Measurements from ENCODE around the gene ZNF837. TPM values are rescaled to one million over a fixed set of nuclear protein-coding genes. Genes with fewer than 3 reads are reported as not detected.

ZNF837 gene
- total and polyA plus RNA-seq, 2 of the 13 experiments (the other 11 are each of a cell fraction or from before 2014, with no cell fraction given) = 0.29 to 1.3 TPM

GRCh38 chr19:58386576-58387337, 5.9 kb upstream of the ZNF837 start, which contains the start of gene RPS5 (continued):
- TF ChIP-seq RAD21 (CRISPR knock-in tag; IDR thresholded peaks at IDR 0.05) = no peak; the same call in none of the 2 replicates
- TF ChIP-seq CENPT (CRISPR knock-in tag; IDR thresholded peaks at IDR 0.05; ENCODE audit: low read depth) = no peak
- TF ChIP-seq ZBTB7B (CRISPR knock-in tag; IDR thresholded peaks at IDR 0.05) = no peak
- TF ChIP-seq FOXA3 (CRISPR knock-in tag; IDR thresholded peaks at IDR 0.05) = no peak; the same call in none of the 2 replicates
- TF ChIP-seq ZNF724P (CRISPR knock-in tag; IDR thresholded peaks at IDR 0.05; ENCODE audit: borderline replicate concordance) = 0 out of 2 replicates have a peak, but pooled peaks have one; percentile 39
- no peak for TF ChIP-seq ZNF782 (CRISPR knock-in tag; IDR thresholded peaks at IDR 0.05; ENCODE audit: borderline replicate concordance)
- TF ChIP-seq TCF7L2 (IDR thresholded peaks at IDR 0.05; ENCODE audit: low read depth, low read length) = no peak
- TF ChIP-seq ZNF317 (CRISPR knock-in tag; IDR thresholded peaks at IDR 0.05) = peak; percentile 62; the same call in 1 of the 2 replicates
- TF ChIP-seq ZNF609 (CRISPR knock-in tag; IDR thresholded peaks at IDR 0.05; ENCODE audit: borderline replicate concordance) = no peak
- TF ChIP-seq IKZF4 (CRISPR knock-in tag; IDR thresholded peaks at IDR 0.05; ENCODE audit: borderline replicate concordance, low read depth, not compliant biosample characterization) = no peak
- no peak for TF ChIP-seq PRMT3 (CRISPR knock-in tag; IDR thresholded peaks at IDR 0.05; ENCODE audit: borderline replicate concordance, low read depth)
- TF ChIP-seq RORA (CRISPR knock-in tag; IDR thresholded peaks at IDR 0.05) = no peak
- no peak for TF ChIP-seq IKZF1 (IDR thresholded peaks at IDR 0.05)
- no peak for TF ChIP-seq ZNF619 (CRISPR knock-in tag; IDR thresholded peaks at IDR 0.05)
- TF ChIP-seq ZNF503 (CRISPR knock-in tag; IDR thresholded peaks at IDR 0.05) = 0 out of 2 replicates have a peak, but pooled peaks have one; percentile 33
- TF ChIP-seq ZNF264 (CRISPR knock-in tag; IDR thresholded peaks at IDR 0.05) = no peak
- peak; percentile 99 for TF ChIP-seq AGO2 (optimal IDR thresholded peaks at IDR 0.05; ENCODE audit: low read depth, low read length)
- peak; percentile 83 for TF ChIP-seq ZNF501 (CRISPR knock-in tag; IDR thresholded peaks at IDR 0.05)
- peak; percentile 46 for TF ChIP-seq ZMYM4 (CRISPR knock-in tag; IDR thresholded peaks at IDR 0.05)
- TF ChIP-seq ZNF768 (CRISPR knock-in tag; IDR thresholded peaks at IDR 0.05) = peak; percentile 79
- TF ChIP-seq ZNF260 (CRISPR knock-in tag; IDR thresholded peaks at IDR 0.05; ENCODE audit: borderline replicate concordance, low read depth) = no peak
- TF ChIP-seq ZSCAN20 (CRISPR knock-in tag; IDR thresholded peaks at IDR 0.05; ENCODE audit: borderline replicate concordance) = 0 out of 2 replicates have a peak, but pooled peaks have one; percentile 32
- peak; percentile 98 for TF ChIP-seq BRD4 (CRISPR knock-in tag; IDR thresholded peaks at IDR 0.05)
